NCI-H82 treated with DMSO at 0.1 percent for 48 hours (cell line): Measurements from ENCODE around the gene OR2H2.

Source experiments
- DNase-seq: peaks from one replicate; lab custom pipeline; 2025; ENCODE audit not compliant: unreplicated experiment; lab: John Stamatoyannopoulos, UW

The OR2H2 gene

DNA sequence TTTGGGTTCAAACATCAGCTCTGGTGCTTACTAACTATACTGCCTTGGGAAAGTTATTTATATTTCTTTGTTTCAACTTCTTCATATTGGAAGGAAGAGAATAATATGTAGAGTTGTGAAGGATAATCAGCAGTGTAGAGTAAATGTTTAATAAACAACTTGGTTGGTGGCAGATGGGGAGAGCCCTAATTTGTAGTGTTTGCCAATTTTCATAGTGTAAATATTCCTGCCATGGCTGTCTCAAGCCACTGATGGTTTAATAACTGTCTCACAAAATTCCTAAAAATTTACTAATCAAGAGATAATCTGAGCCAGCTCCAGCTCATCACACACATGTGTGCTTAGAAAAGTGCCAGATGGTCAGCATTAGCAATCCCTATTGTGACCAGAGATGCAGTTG lies at the start of gene OR2H2:
OR2H2 (plus strand) TSS at position 301 of the 400 bp plus-strand sequence. CDS start 2,824 bp downstream, outside the sequence.
- no peak for DNase-seq

DNA sequence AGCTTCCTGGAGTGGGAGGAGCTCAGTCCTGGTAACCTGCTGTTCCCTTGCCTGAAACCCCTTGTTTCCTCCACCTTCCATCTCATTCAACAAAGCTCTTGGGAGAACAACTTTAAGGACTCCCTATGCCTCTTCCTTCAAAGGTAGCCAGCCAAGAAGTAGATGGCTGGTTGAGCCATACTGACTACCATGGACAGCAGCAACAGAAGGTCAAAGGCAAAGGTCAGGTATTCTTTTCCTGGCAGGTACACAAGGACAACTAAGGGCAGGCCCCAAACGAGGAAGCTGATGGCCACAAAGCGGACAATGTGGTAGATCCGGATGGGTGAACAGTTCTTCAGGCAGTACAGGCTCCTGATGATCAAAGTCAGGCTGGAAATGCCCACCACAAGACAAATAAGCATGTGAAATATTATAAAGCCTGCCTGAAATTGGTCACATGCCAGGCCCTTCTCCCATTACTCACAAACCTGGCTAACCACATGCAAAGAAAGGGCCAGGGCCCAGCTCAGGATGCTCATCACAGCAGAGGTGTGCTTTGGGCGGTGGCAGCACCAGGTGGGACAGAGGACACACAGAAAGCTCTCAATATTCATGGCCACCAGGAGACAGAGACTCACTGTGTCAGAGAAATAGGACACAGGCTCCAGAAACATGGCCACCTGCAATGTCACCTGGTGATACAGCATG lies 47.1 kb upstream of the OR2H2 start:
- DNase-seq, result no peak

DNA sequence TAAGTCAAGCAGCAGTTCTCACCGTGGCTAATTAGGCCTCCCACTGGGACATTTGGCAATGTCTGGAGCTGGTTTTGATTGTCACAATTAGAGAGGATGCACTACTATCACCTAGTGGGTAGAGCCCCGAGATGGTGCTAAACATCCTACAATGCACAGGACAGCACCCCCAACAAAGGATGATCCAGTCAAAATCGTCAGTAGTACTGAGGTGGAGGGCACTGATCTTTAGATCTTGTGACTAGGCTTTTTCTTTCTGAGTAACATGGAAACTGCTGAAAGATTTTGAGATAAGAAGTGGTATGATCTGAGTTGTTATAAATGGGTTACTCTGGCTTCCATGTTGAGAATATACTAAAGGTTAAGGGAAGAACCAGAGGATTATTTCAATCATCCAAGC lies 37.3 kb upstream of the OR2H2 start:
- no peak for DNase-seq

DNA sequence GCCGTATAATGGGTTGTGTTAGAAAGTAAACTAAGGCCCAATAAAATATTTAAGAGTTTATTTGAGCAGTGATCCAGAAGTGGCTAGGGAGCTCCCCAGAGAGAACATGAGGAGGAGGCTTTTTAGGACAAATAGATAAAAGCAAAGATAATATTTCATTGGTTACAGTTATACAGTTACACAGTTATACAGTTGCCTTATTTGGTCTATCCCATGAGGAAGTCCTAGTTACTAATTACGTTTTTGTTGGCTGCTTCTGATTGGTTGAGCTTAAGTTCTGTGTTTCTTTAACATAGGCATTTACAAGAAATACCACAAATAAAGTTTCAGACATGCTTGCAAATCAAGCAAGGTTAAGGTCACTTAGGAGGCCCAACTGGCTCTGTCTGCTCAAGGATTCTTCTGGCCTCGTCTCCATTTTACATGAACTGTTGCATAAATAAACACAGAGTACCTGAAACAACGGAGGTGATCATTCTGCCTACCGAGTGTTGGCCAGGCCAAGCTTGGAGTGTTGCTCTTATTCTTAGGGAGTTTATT lies 32.3 kb upstream of the OR2H2 start:
- no peak for DNase-seq

DNA sequence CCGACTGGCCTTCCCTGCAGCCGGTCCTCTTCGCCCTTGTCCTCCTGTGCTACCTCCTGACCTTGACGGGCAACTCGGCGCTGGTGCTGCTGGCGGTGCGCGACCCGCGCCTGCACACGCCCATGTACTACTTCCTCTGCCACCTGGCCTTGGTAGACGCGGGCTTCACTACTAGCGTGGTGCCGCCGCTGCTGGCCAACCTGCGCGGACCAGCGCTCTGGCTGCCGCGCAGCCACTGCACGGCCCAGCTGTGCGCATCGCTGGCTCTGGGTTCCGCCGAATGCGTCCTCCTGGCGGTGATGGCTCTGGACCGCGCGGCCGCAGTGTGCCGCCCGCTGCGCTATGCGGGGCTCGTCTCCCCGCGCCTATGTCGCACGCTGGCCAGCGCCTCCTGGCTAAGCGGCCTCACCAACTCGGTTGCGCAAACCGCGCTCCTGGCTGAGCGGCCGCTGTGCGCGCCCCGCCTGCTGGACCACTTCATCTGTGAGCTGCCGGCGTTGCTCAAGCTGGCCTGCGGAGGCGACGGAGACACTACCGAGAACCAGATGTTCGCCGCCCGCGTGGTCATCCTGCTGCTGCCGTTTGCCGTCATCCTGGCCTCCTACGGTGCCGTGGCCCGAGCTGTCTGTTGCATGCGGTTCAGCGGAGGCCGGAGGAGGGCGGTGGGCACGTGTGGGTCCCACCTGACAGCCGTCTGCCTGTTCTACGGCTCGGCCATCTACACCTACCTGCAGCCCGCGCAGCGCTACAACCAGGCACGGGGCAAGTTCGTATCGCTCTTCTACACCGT lies 31.5 kb upstream of the OR2H2 start:
- no peak for DNase-seq

DNA sequence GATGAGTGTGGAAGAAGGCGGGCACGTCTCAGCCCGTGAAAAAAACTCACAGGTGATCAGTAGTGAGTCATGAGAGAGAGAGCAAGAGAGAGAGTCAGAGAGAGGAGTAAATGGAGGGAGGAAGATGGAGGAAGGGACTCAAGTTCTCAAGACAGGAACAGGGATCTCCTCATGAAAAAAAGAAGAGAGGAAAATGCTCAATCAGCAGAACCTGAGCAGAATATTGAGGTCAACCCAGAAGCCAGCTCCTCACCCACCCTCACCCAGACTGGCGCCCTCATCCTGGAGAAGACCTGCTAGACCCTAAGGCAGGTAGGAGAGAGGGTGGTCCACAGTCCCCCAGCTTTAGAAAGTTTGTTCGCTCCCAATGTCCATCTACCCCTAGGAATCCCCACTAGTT lies 30.2 kb upstream of the OR2H2 start:
- DNase-seq, result no peak

DNA sequence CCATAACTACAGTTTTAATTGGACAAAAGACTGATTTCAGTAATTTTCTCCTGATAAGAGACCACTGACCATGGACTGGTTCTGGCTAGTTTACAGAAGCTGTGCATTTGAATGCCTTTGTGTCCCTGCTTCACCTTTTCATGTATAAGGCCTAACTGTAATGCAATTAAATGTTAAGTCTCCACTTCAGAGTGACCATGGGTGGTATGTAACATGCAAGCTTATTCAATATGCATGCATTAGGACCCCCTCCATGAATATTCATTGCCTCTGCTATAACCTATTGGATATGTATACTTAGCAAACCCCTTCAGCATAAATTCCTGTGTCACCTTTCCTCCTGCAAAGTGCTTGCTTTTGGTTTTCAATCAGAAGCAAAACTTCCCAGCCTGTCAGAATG lies 27.6 kb upstream of the OR2H2 start:
- DNase-seq, result no peak

DNA sequence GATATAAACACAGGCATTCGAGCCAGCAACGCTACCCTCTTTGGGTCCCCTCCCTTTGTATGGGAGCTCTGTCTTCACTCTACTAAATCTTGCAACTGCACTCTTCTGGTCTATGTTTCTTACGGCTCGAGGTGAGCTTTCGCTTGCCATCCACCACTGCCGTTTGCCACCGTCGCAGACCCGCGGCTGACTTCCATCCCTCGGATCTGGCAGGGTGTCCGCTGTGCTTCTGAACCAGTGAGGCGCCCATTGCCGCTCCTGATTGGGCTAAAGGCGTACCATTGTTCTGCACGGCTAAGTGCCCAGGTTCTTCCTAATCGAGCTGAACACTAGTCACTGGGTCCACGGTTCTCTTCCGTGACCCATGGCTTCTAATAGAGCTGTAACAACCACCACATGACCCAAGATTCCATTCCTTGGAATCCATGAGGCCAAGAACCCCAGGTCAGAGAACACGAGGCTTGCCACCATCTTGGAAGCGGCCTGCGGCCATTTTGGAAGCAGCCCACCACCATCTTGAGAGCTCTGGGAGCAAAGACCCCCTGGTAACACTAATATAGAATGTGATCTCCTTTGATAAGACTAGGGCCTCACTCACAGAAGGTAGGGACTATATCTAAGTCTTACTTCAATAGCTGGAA lies 26.4 kb upstream of the OR2H2 start:
- DNase-seq, result no peak

DNA sequence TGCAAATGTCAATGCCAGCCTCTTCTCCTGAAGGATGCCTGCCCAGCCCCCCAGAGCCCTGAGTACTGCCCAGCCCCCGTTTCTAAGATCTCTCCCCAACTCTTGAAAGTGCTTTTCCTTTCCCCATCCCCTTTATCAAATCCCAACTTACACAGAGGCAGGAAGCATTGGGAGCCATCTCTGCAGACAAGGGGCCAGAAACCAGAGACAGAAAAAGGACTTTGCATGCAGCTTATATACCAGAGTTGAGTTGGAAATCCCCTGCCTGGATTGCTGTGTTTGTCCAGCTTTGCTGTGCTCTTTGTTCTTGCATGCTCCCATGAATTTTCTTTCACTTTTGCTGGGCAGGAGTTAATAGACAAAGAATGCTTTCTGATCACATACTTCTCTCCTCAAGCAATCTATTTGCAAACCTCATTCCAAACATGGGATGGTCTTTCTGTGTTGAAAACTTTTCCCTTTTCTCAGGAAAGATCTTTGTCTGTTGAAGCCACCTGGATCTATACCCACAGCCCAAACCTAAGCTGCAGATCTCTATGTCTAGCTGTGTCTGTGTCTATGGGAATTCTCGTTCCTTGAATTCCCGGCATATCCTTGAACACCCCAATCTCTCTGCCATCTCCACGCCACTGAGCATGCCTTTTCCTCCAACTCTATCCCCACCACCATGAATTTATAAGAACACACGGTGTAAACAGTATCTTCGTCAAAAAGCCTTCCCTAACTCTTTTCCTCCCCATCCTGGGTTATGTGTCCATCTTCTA lies 25.2 kb upstream of the OR2H2 start, which contains the start of gene UBD:
UBD (minus strand) TSS at position 209 of the 764 bp plus-strand sequence; CDS start at position 178, 31 bp downstream.
- no peak for DNase-seq

DNA sequence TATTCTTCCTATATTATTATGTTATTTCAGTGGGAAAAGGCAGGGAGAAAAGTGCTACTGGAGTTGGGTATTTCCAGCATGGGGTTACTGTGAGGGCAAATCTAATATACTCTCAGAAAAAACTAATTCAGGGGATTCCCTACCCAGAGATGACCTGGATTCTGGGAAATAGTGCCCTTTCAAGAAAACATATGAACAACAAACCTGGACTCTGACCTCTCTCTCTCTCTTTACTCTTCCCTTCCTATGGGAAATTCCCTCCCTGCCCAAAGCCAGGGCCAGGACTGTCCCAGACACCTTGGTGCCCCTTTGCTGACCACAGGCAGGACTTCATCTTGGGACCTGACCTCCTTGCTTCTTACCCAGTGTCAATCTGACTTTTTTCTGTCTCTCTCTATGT lies 23.8 kb upstream of the OR2H2 start:
- no peak for DNase-seq

DNA sequence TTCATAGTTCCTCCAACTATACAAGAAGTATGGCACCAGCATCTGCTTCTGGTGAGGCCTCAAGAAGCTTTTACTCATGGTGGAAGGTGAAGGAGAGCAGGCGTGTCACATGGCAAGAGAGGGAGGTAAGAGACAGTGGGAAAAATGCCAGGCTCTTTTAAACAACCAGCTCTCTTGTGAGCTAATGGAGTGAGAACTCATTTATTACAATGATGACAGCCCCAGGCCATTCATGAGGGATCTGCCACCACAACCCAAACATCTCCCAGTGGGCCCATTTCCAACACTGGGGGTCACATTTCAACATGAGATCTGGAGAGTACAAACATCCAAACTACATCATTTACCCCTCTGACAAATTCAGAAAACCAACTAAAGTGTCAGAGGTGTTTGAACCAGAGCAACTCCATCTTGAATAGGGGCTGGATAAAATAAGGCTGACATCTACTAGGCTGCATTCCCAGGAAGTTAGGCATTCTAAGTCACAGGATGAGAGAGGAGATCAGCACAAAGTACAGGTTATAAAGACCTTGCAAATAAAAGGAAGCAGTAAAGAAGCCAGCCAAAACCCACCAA lies 23.2 kb upstream of the OR2H2 start:
- DNase-seq, result no peak

DNA sequence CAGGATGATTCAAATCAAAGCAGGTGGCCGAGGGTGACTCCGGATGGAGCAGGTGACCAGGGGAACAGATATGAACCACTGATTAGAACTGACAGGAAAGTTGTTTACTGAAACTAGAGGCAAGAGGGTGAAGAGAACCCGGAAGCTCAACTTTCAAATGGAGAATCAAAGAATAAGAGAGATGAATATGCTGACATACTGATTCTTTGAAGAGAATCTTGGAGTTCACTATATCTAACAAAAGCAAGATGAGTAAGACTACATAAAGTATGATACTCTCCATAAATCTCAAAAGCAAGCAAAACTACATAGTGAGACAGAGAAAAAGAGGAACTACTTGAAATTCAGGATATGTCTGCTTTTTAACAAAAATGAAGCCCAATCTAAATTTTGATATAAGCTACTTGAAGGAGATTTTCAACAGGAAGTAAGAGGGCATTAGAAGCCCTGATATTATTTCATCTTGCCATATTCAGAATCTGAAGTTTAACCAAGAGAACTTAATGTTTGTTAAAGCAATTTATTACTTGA lies 21.4 kb upstream of the OR2H2 start:
- DNase-seq, result no peak

DNA sequence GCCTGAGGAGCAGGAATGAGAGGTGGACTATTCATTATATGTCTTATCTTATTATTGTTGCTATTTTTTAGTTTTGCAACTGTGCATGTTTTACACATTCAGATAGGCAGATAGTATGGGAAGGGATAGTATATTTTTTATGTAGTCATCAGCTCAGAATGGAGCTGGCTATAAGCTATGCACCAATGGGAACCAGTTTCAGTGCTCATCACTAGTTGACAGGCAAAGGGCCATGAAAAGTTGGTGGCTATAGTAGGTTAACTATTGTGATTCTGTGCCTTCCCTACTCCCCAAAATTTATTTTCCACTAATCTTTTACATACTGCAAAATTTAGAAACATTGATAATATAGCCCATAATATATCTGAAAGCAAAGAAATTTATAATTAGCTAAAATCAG lies 20.0 kb upstream of the OR2H2 start:
- DNase-seq, result no peak

DNA sequence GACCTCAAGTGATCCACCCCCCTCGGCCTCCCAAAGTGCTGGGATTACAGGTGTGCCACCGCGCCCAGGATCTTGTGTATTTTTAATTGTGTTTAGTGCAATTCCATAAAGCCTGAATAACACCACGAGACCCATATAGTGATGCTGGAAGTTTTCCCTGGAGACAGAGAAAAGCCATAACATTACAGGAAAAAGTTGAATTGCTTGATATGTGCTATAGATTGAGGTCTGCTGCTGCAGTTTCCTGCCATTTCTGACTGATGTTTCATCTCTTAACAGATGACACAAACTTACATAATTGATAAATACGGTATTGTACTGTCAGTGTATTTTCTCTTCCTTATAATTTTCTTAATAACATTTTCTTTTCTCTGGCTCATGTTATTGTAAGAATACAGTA lies 18.1 kb upstream of the OR2H2 start:
- DNase-seq, result no peak

DNA sequence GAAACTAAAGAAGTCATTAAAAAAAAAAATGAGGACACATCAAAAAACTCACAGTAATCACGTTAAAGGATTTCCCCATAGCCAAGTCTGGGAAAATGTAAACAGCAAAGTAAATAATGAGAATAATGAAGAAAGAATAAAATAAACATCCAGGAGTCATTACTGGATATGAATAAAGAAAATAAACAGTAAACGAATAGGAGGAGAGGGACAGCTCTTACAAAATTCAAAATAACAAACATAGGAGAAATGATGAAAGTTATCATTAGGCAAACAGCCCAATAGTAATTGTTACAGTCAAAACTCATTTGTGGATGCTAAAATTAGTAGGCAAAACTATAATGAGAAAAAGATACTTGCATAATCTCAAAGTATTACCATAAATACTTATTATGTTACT lies 17.4 kb upstream of the OR2H2 start:
- no peak for DNase-seq

DNA sequence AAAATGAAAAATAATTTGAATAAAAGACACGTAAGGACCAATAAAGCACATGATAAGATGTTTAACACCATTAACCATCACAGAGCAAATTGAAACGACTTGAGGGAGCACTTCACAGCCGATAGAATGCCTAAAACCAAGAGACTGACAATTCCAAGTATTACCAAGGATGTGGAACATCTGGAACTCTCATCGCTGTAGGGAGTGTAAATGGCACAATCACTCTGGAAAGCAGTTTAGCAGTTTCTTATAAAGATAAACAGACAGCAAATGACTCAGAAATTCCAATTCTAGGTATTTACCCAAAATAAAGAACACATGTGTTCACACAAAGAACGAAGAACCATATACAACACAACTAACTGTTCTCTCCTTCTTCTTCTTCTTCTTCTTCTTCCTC lies 16.9 kb upstream of the OR2H2 start:
- DNase-seq, result no peak

DNA sequence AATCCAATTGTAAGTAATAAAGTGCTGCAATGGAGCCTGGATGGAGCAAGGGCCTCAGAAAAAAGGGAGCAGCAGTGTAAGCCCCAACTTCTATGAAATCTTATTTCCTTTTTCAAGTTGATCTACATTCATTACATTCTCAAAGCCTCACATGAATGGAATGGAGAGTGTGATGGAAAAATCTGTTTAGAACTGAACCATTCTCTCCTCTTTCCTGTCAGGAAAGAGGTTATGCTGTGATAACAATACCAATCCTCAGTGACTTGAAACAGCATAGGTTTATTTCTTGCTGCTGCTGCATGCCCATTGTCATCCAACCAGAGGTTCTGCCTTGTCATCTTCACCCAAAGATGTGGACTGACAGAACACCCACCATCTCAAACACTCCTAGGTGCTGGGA lies 8.9 kb upstream of the OR2H2 start:
- DNase-seq, result no peak

DNA sequence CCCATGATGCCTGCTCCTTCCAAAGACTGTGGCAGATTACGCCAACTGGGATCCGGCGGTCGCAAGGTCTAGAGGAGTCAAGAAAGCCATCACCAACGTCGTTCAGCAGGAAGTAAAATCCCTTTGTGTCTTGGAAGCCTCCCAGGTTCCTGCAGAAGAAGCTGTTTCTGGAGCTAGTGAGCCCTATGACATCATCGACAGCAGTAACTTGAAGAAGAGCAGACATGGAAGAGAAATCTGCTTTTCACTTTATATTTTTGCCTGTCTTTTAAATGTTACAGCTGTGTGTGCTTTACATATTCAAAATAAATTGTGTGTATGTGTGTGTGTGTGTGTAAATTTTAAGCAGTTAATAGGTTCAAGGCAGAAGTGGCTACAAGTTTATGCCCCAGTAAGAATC lies 7.4 kb upstream of the OR2H2 start:
- DNase-seq, result no peak

DNA sequence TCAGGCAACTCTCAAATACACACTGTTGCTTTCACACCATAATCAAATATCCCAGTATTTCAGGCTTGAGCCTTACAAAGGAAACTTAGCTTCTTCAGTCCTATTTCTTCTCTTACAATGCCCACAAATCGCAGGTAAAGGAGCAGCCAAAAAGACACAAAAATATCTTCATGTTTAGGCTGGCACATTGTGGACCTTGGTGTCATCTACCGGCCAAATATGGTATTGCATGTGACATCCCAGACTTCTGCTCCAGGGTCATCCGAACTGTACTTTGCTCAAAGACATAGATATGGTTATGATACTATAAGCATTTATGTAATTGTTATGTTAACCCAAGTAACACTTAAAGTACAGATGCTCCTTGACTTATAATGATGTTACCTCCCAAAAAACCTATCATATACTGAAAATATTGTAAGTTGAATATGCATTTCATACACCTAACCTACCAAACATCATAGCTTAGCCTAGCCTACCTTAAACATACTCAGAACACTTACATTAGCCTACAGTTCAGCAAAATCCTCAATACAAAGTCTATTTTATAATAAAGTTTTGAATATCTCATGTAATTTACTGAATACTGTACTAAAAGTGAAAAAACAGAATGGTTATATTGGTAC lies 4.6 kb downstream of the OR2H2 start:
- peak; percentile 34 for DNase-seq

DNA sequence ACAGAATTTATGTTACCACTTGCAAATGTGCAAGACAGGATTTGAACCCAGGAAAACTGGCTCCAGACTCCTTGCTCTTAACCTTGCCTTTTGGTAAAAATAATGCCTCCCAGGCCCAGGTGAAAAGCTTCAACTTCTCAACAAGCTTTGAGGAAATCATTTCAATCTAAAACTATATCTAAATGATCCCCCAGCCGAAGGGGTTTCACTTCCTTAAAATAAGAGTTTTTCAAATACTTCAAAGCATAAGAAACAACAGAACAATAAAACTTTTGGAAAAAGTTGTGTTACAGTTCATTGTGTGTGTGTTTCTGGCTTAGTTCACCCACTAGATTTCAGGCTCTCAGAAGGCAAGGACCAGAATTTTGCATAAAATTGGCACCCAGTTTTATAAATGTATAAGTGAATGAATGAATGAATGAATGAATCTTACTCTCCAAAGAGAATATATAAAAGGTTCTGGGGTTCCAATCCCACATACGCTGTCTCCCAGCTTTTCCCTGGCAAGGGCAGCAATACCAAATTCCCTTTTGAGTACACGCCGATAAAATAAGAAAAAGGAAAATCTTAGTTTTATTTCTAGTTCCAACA lies 5.4 kb downstream of the OR2H2 start:
- no peak for DNase-seq
